GM12878 (cell line): ENCODE results near the gene WDFY3. TPM values are rescaled to one million over a fixed set of nuclear protein-coding genes. Genes with fewer than 3 reads are reported as not detected.

ENCODE experiments used
- ATAC-seq: fragments of 200-7000 bp; cut with Tn5 transposase; 3 replicates; pipeline ENCODE4 v1.9.1; 2020; ENCODE audit warnings: mild to moderate bottlenecking, moderate library complexity
- BruUV-seq: library from RNA; stranded (reverse); fragments of 400-500 nt; replicated peaks from 2 replicates; lab custom pipeline; 2021; lab: Mats Ljungman, UMichigan
- CTCF ChIA-PET: fragments of 300-600 bp; sonication (Branson Sonifier 250); formaldehyde crosslinking; extraction: SDS; loops from one replicate; lab custom pipeline; 2021; ENCODE audit warnings: inconsistent platforms; lab: Yijun Ruan, JAX
- POLR2A ChIA-PET: fragments of 350-600 bp; formaldehyde crosslinking; extraction: SDS; loops from one replicate; lab custom pipeline; 2021; ENCODE audit warnings: inconsistent platforms; lab: Charles Lee
- RAD21 ChIA-PET: fragments of 300-600 bp; sonication (Branson Sonifier 250); formaldehyde crosslinking; loops from one replicate; lab custom pipeline; 2023; ENCODE audit warnings: antibody characterized with exemption; ENCODE audit not compliant: unreplicated experiment; lab: Charles Lee
- SMC1A ChIA-PET: fragments of 300-600 bp; sonication (Branson Sonifier 250); formaldehyde crosslinking; loops from one replicate; lab custom pipeline; 2023; ENCODE audit not compliant: unreplicated experiment, uncharacterized antibody; lab: Charles Lee
- DNase-seq: peaks from one replicate; pipeline ENCODE4 v3.0.0-alpha.2; 2011; ENCODE audit warnings: low read depth, low spot score
- FAIRE-seq: peaks from 3 replicates; lab custom pipeline; 2011; peaks lifted over from hg19 to GRCh38; lab: Jason Lieb, UNC
- H2AFZ ChIP-seq: 2 replicates; pipeline ENCODE4 v1.6.0; 2011; ENCODE audit warnings: low read depth, low read length, control low read depth; ENCODE audit not compliant: control insufficient read depth
- H3K27ac ChIP-seq: 2 replicates; pipeline ENCODE4 v1.5.1; 2011; ENCODE audit warnings: control low read depth; ENCODE audit not compliant: control insufficient read depth, insufficient read depth
- H3K27me3 ChIP-seq, 2 experiments: replicated peaks in 1 of 2; 2 replicates each; pipeline versions ENCODE4 v1.6.0 to v1.6.1; 2011; ENCODE audit warnings: low read length in 1 of 2; ENCODE audit not compliant: control insufficient read depth in 2 of 2, insufficient read depth in 2 of 2
- H3K36me3 ChIP-seq, 2 experiments: 2 replicates each; pipeline ENCODE4 v1.5.1; 2011; ENCODE audit warnings: low read length in 1 of 2; ENCODE audit not compliant: control insufficient read depth in 2 of 2, insufficient read depth in 2 of 2
- H3K4me1 ChIP-seq: 2 replicates; pipeline ENCODE4 v1.6.1; 2011; ENCODE audit warnings: mild to moderate bottlenecking, low read length, moderate library complexity, mixed read lengths; ENCODE audit not compliant: control insufficient read depth, insufficient read depth
- H3K4me2 ChIP-seq: 2 replicates; pipeline ENCODE4 v1.6.0; 2011; ENCODE audit warnings: control low read depth; ENCODE audit not compliant: control insufficient read depth, insufficient read depth
- H3K4me3 ChIP-seq: fragments of 200-600 bp; sonication (generic); 2 replicates; pipeline ENCODE4 v1.5.1; 2016
- H3K79me2 ChIP-seq: 2 replicates; pipeline ENCODE4 v1.6.0; 2011; ENCODE audit warnings: low read length; ENCODE audit not compliant: control insufficient read depth, insufficient read depth
- H3K9ac ChIP-seq: 2 replicates; pipeline ENCODE4 v1.8.0; 2011; ENCODE audit warnings: low read length, control low read depth, mixed read lengths; ENCODE audit not compliant: control insufficient read depth, insufficient read depth
- H3K9me3 ChIP-seq: replicated peaks from 3 replicates; pipeline ENCODE4 v1.5.1; 2011; ENCODE audit warnings: mild to moderate bottlenecking, low read length; ENCODE audit not compliant: control insufficient read depth, insufficient read depth
- H4K20me1 ChIP-seq: 2 replicates; pipeline ENCODE4 v1.6.0; 2011; ENCODE audit not compliant: control insufficient read depth, insufficient read depth
- CTCF ChIP-seq, 3 experiments: IDR thresholded peaks in 2 of 3; conservative IDR thresholded peaks in 1 of 3; 2 replicates each; pipeline ENCODE4 v1.5.1; 2011; ENCODE audit warnings: low read depth in 3 of 3, low read length in 3 of 3, mild to moderate bottlenecking in 3 of 3, control low read depth in 2 of 3, moderate library complexity in 2 of 3, inconsistent platforms in 1 of 3, mixed read lengths in 1 of 3; ENCODE audit not compliant: control insufficient read depth in 2 of 3, insufficient read depth in 1 of 3; ENCODE audit errors: extremely low read depth in 1 of 3
- DPF2 ChIP-seq: fragments of 450-650 bp; IDR thresholded peaks from 2 replicates; pipeline ENCODE4 v1.6.1; 2017; ENCODE audit warnings: mild to moderate bottlenecking
- JUND ChIP-seq: IDR thresholded peaks from 2 replicates; pipeline ENCODE4 v1.6.1; 2012; ENCODE audit warnings: low read depth, mild to moderate bottlenecking, low read length, improper control_type of control experiment, moderate library complexity
- NR2F1 ChIP-seq: fragments of 450-650 bp; conservative IDR thresholded peaks from 2 replicates; pipeline ENCODE4 v1.6.1; 2017; ENCODE audit warnings: mild to moderate bottlenecking
- POU2F2 ChIP-seq: IDR thresholded peaks from 3 replicates; pipeline ENCODE4 v1.6.1; 2011; ENCODE audit warnings: low read depth, mild to moderate bottlenecking, low read length, borderline replicate concordance
- SMC3 ChIP-seq: IDR thresholded peaks from 2 replicates; pipeline ENCODE4 v1.6.1; 2011; ENCODE audit warnings: low read length, improper control_type of control experiment, borderline replicate concordance
- SP1 ChIP-seq: IDR thresholded peaks from one replicate; pipeline ENCODE4 v1.6.1; 2011; ENCODE audit warnings: low read depth, low read length
- TCF3 ChIP-seq: IDR thresholded peaks from 2 replicates; pipeline ENCODE4 v1.6.1; 2012; ENCODE audit warnings: low read depth, mild to moderate bottlenecking, low read length, borderline replicate concordance; ENCODE audit not compliant: insufficient read depth
- ZNF24 ChIP-seq: fragments of 450-650 bp; IDR thresholded peaks from 2 replicates; pipeline ENCODE4 v1.6.1; 2017; ENCODE audit warnings: antibody characterized with exemption, mild to moderate bottlenecking
- ZNF274 ChIP-seq: IDR thresholded peaks from one replicate; pipeline ENCODE4 v1.8.0; 2011; ENCODE audit not compliant: insufficient read length, insufficient read depth
- ZZZ3 ChIP-seq: IDR thresholded peaks from 2 replicates; pipeline ENCODE4 v1.6.1; 2011; ENCODE audit warnings: low read depth; ENCODE audit not compliant: control insufficient read depth, insufficient read length
- WGBS: methylation state at CpG from one replicate; pipeline ENCODE4 v1.1.6; 2016; ENCODE audit warnings: low lambda C conversion rate; ENCODE audit not compliant: insufficient replicate concordance, insufficient coverage; ENCODE audit errors: missing lambda C conversion rate; 5-methylcytosine and 5-hydroxymethylcytosine counted together
- in situ Hi-C: fragments of 300-500 bp; cut with MboI; formaldehyde crosslinking; loops from 9 replicates; pipeline ENCODE4 v1.14.3; 2018; ENCODE audit warnings: mixed read lengths
- intact Hi-C: fragments of 100-400 bp; cut with micrococcal nuclease; formaldehyde crosslinking; loops from one replicate; pipeline ENCODE4 v1.14.2; 2022; ENCODE audit not compliant: unreplicated experiment
- polyA plus RNA-seq, 11 experiments: library from polyadenylated mRNA; depleted of rRNA in 4 of 11; unstranded in 6 of 11; stranded (reverse) in 5 of 11; fragments of >200 nt; fragmentation: Nextera tagmentation in 4 of 11; fragmentation: Illumina TruSeq in 1 of 11; extraction: Ambion mirVana in 4 of 11; extraction: Trizol in 1 of 11; gene quantifications; 1 replicate in 1 of 11; 2 replicates in 10 of 11; pipeline versions ENCODE4 v1.2.1 to v1.2.3, GENCODE V29; 2011 to 2016; ENCODE audit warnings: inconsistent platforms in 2 of 11, missing spikeins in 2 of 11, low read depth in 1 of 11
- total RNA-seq, 4 experiments: library from RNA; depleted of rRNA in 3 of 4; stranded (reverse); fragments of >200 nt in 3 of 4; fragmentation: Illumina TruSeq in 1 of 4; extraction: Trizol in 1 of 4; gene quantifications; 2 replicates each; pipeline versions ENCODE4 v1.2.1 to v1.2.3, GENCODE V29; 2013 to 2021
- TF ChIP-seq, protein P1 (sequence below): fragments of 450-650 bp; IDR thresholded peaks from 2 replicates; pipeline ENCODE4 v1.6.1; 2017; ENCODE audit warnings: mild to moderate bottlenecking
- TF ChIP-seq, protein P2 (sequence below): fragments of 450-650 bp; IDR thresholded peaks from 2 replicates; pipeline ENCODE4 v1.6.1; 2017; ENCODE audit warnings: low read depth, mild to moderate bottlenecking, moderate library complexity
- TF ChIP-seq, protein P3 (sequence below): fragments of 450-650 bp; IDR thresholded peaks from 2 replicates; pipeline ENCODE4 v1.6.1; 2016; ENCODE audit warnings: mild to moderate bottlenecking, moderate library complexity, borderline replicate concordance

The WDFY3 gene
- total and polyA plus RNA-seq, 10 of the 15 experiments (the other 5 are each of a cell fraction or from before 2014, with no cell fraction given), result 0.01 to 0.23 (median 0.12) TPM; not detected in 2

DNA sequence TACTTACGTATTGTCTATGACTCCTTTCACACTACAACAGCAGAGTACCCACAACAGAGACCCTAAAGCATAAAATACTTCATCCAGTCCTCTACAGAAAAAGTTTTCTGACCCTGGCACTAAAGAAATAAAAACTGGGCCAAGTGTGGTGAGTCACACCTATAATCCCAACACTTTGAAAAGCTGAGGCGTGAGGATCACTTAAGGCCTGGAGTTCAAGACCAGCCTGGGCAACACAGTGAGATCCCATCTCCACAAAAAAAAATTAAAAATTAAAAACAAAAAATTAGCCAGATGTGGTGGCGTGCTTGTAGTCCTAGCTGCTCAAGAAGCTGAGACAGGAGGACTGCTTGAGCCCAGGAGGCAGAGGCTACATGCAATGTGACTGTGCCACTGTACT is 66.9 kb downstream of the WDFY3 start:
- FAIRE-seq (no peak), ATAC-seq (no peak), DNase-seq (no peak)
- no peak overlapping the region for H3K4me2 ChIP-seq
- no peak overlapping the region for H3K4me3 ChIP-seq
- in situ Hi-C loops, result no loop called here
- no peak overlapping the region for H3K9ac ChIP-seq
- no peaks in the 10 kb centered on the region for H3K9me3 ChIP-seq
- no peaks in the 10 kb centered on the region for H4K20me1 ChIP-seq
- no peaks in the 10 kb centered on the region for H3K4me1 ChIP-seq
- no peaks in the 10 kb centered on the region for H3K36me3 ChIP-seq
- CTCF ChIA-PET, result no interaction called here
- SMC1A ChIA-PET, result no interaction called here
- RAD21 ChIA-PET, result no interaction called here
- H3K27me3 ChIP-seq, result no peaks in the 10 kb centered on the region
- H3K79me2 ChIP-seq, result no peaks in the 10 kb centered on the region
- intact Hi-C loops, result no loop called here
- no peak overlapping the region for H2AFZ ChIP-seq
- 13% methylated on average over 3 of the region's 3 CpGs for WGBS
- POLR2A ChIA-PET, result no interaction called here
- no TSS peak for BruUV-seq
- H3K27ac ChIP-seq, result no peak overlapping the region
- TF ChIP-seq DPF2 (no peak), POU2F2 (no peak), NR2F1 (no peak), TCF3 (no peak), SP1 (no peak), JUND (no peak), ZZZ3 (no peak), ZNF24 (no peak), SMC3 (no peak), CTCF (IDR thresholded peaks at IDR 0.05 in 2 of 3, conservative IDR thresholded peaks at IDR 0.05 in 1 of 3; ENCODE audit: control insufficient read depth in 2 of 3, extremely low read depth in 1 of 3, insufficient read depth in 1 of 3, low read depth in 3 of 3, low read length in 3 of 3) (no peak), ZNF274 (no peak)
- TF ChIP-seq, protein P1, sequence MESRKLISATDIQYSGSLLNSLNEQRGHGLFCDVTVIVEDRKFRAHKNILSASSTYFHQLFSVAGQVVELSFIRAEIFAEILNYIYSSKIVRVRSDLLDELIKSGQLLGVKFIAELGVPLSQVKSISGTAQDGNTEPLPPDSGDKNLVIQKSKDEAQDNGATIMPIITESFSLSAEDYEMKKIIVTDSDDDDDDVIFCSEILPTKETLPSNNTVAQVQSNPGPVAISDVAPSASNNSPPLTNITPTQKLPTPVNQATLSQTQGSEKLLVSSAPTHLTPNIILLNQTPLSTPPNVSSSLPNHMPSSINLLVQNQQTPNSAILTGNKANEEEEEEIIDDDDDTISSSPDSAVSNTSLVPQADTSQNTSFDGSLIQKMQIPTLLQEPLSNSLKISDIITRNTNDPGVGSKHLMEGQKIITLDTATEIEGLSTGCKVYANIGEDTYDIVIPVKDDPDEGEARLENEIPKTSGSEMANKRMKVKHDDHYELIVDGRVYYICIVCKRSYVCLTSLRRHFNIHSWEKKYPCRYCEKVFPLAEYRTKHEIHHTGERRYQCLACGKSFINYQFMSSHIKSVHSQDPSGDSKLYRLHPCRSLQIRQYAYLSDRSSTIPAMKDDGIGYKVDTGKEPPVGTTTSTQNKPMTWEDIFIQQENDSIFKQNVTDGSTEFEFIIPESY, result no peak
- TF ChIP-seq, protein P2, sequence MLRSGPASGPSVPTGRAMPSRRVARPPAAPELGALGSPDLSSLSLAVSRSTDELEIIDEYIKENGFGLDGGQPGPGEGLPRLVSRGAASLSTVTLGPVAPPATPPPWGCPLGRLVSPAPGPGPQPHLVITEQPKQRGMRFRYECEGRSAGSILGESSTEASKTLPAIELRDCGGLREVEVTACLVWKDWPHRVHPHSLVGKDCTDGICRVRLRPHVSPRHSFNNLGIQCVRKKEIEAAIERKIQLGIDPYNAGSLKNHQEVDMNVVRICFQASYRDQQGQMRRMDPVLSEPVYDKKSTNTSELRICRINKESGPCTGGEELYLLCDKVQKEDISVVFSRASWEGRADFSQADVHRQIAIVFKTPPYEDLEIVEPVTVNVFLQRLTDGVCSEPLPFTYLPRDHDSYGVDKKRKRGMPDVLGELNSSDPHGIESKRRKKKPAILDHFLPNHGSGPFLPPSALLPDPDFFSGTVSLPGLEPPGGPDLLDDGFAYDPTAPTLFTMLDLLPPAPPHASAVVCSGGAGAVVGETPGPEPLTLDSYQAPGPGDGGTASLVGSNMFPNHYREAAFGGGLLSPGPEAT, result no peak
- TF ChIP-seq, protein P3, sequence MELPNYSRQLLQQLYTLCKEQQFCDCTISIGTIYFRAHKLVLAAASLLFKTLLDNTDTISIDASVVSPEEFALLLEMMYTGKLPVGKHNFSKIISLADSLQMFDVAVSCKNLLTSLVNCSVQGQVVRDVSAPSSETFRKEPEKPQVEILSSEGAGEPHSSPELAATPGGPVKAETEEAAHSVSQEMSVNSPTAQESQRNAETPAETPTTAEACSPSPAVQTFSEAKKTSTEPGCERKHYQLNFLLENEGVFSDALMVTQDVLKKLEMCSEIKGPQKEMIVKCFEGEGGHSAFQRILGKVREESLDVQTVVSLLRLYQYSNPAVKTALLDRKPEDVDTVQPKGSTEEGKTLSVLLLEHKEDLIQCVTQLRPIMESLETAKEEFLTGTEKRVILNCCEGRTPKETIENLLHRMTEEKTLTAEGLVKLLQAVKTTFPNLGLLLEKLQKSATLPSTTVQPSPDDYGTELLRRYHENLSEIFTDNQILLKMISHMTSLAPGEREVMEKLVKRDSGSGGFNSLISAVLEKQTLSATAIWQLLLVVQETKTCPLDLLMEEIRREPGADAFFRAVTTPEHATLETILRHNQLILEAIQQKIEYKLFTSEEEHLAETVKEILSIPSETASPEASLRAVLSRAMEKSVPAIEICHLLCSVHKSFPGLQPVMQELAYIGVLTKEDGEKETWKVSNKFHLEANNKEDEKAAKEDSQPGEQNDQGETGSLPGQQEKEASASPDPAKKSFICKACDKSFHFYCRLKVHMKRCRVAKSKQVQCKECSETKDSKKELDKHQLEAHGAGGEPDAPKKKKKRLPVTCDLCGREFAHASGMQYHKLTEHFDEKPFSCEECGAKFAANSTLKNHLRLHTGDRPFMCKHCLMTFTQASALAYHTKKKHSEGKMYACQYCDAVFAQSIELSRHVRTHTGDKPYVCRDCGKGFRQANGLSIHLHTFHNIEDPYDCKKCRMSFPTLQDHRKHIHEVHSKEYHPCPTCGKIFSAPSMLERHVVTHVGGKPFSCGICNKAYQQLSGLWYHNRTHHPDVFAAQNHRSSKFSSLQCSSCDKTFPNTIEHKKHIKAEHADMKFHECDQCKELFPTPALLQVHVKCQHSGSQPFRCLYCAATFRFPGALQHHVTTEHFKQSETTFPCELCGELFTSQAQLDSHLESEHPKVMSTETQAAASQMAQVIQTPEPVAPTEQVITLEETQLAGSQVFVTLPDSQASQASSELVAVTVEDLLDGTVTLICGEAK, result no peak
